PC-9 (cell line): Measurements from ENCODE around the gene RORB. TPM values are rescaled to one million over a fixed set of nuclear protein-coding genes. Genes with fewer than 3 reads are reported as not detected.

ENCODE experiments used
- BruUV-seq: library from RNA; stranded (reverse); fragments of 400-500 nt; replicated peaks from 2 replicates; lab custom pipeline; 2021; lab: Mats Ljungman, UMichigan
- CTCF ChIA-PET: fragments of 300-600 bp; sonication (Branson Sonifier 250); formaldehyde crosslinking; loops from one replicate; lab custom pipeline; 2022; ENCODE audit warnings: antibody characterized with exemption; lab: Charles Lee
- POLR2A ChIA-PET: fragments of 300-600 bp; sonication (Branson Sonifier 250); formaldehyde crosslinking; loops from one replicate; lab custom pipeline; 2022; ENCODE audit warnings: antibody characterized with exemption; ENCODE audit not compliant: unreplicated experiment; lab: Charles Lee
- DNase-seq, 2 experiments: peaks; one replicate each; pipeline versions ENCODE4 v3.0.0 to v3.0.0-alpha.2; 2015 to 2022; ENCODE audit warnings: mixed read lengths in 1 of 2
- H2AFZ ChIP-seq: fragments of 200-600 bp; sonication (generic); 2 replicates; pipeline ENCODE4 v1.8.1; 2017; ENCODE audit warnings: antibody characterized with exemption
- H3F3A ChIP-seq: fragments of 200-600 bp; sonication (generic); 2 replicates; pipeline ENCODE4 v1.8.1; 2017; ENCODE audit warnings: antibody characterized with exemption, mild to moderate bottlenecking, low read depth; ENCODE audit not compliant: insufficient read depth
- H3K27ac ChIP-seq: fragments of 200-600 bp; sonication (generic); 2 replicates; pipeline ENCODE4 v1.6.1; 2016; ENCODE audit warnings: mixed run types
- H3K27me3 ChIP-seq: fragments of 200-600 bp; sonication (generic); 2 replicates; pipeline ENCODE4 v1.6.1; 2016; ENCODE audit warnings: low read depth, mixed run types; ENCODE audit not compliant: insufficient read depth
- H3K36me3 ChIP-seq: fragments of 200-600 bp; sonication (generic); 2 replicates; pipeline ENCODE4 v1.6.1; 2016; ENCODE audit warnings: low read depth, mixed run types
- H3K4me1 ChIP-seq: fragments of 200-600 bp; sonication (generic); replicated peaks from 2 replicates; pipeline ENCODE4 v1.6.1; 2016; ENCODE audit warnings: mixed run types; ENCODE audit not compliant: insufficient read depth
- H3K4me2 ChIP-seq: fragments of 200-600 bp; sonication (generic); 2 replicates; pipeline ENCODE4 v1.6.1; 2017; ENCODE audit warnings: mixed run types
- H3K4me3 ChIP-seq: fragments of 200-600 bp; sonication (generic); 2 replicates; pipeline ENCODE4 v1.6.1; 2016; ENCODE audit warnings: mixed run types
- H3K79me2 ChIP-seq: fragments of 200-600 bp; sonication (generic); 2 replicates; pipeline ENCODE4 v1.6.1; 2017; ENCODE audit warnings: low read depth, mixed run types
- H3K9me2 ChIP-seq: fragments of 200-600 bp; sonication (generic); 2 replicates; pipeline ENCODE4 v1.8.1; 2017; ENCODE audit warnings: mild to moderate bottlenecking; ENCODE audit not compliant: insufficient read depth
- H3K9me3 ChIP-seq: fragments of 200-600 bp; sonication (generic); 2 replicates; pipeline ENCODE4 v1.8.1; 2016; ENCODE audit warnings: low read depth; ENCODE audit not compliant: insufficient read depth
- H4K20me1 ChIP-seq: fragments of 200-600 bp; sonication (generic); 2 replicates; pipeline ENCODE4 v1.8.1; 2017; ENCODE audit not compliant: insufficient read depth
- CTCF ChIP-seq: fragments of 200-600 bp; sonication (generic); conservative IDR thresholded peaks from 2 replicates; pipeline ENCODE4 v1.6.1; 2017; ENCODE audit warnings: mixed run types, antibody characterized with exemption, mild to moderate bottlenecking, moderate library complexity
- EZH2 ChIP-seq: fragments of 200-600 bp; sonication (generic); IDR thresholded peaks from 2 replicates; pipeline ENCODE4 v1.8.0; 2017; ENCODE audit warnings: antibody characterized with exemption, low read depth
- intact Hi-C: fragments of 100-400 bp; cut with micrococcal nuclease; formaldehyde crosslinking; loops from one replicate; pipeline ENCODE4 v1.10.0; 2022; ENCODE audit not compliant: unreplicated experiment
- total RNA-seq: library from RNA; stranded (reverse); gene quantifications from 2 replicates; pipeline ENCODE4 v1.2.3, GENCODE V29; 2021

Gene RORB
- total RNA-seq, 1 experiment from 2014 or later, result 0.07 TPM

GRCh38 chr9:74589576-74589975, 92.4 kb downstream of the RORB start:
- no peaks in the 10 kb centered on the region for H3K9me2 ChIP-seq
- no peak for DNase-seq
- H3K36me3 ChIP-seq, result no peaks in the 10 kb centered on the region
- POLR2A ChIA-PET, result no interaction called here
- intact Hi-C loops, result no loop called here
- no peak overlapping the region for H2AFZ ChIP-seq
- H3K27me3 ChIP-seq, result no peaks in the 10 kb centered on the region
- BruUV-seq, result no TSS peak
- no peaks in the 10 kb centered on the region for H3K9me3 ChIP-seq
- CTCF ChIA-PET, result no interaction called here
- no peaks in the 10 kb centered on the region for H3K79me2 ChIP-seq
- no peaks in the 10 kb centered on the region for H3F3A ChIP-seq
- no peak overlapping the region for H3K27ac ChIP-seq
- no peak overlapping the region for H3K4me2 ChIP-seq
- H3K4me3 ChIP-seq, result no peak overlapping the region
- H3K4me1 ChIP-seq, result no peaks in the 10 kb centered on the region
- H4K20me1 ChIP-seq, result no peaks in the 10 kb centered on the region
- TF ChIP-seq CTCF, result no peak
- TF ChIP-seq EZH2, result no peak

GRCh38 chr9:74595286-74595685, 98.2 kb downstream of the RORB start:
- Histone ChIP-seq H3K27ac (no peak overlapping the region), H2AFZ (no peak overlapping the region), H3K4me2 (no peak overlapping the region), H3K79me2 (no peaks in the 10 kb centered on the region), H3K36me3 (no peaks in the 10 kb centered on the region), H3K4me3 (no peak overlapping the region), H4K20me1 (no peaks in the 10 kb centered on the region), H3K9me2 (no peaks in the 10 kb centered on the region), H3K4me1 (no peaks in the 10 kb centered on the region), H3K27me3 (no peaks in the 10 kb centered on the region), H3F3A (no peaks in the 10 kb centered on the region), H3K9me3 (no peaks in the 10 kb centered on the region)
- TF ChIP-seq EZH2, result no peak
- TF ChIP-seq CTCF, result no peak
- ChIA-PET POLR2A (no interaction called here), CTCF (no interaction called here)
- BruUV-seq, result no TSS peak
- intact Hi-C loops, result no loop called here
- DNase-seq, result no peak

- Histone ChIP-seq H3K4me3 (no peak overlapping the region), H3K4me2 (no peak overlapping the region), H3K9me2 (no peaks in the 10 kb centered on the region), H2AFZ (no peak overlapping the region), H3F3A (no peaks in the 10 kb centered on the region), H3K36me3 (no peaks in the 10 kb centered on the region), H4K20me1 (no peaks in the 10 kb centered on the region), H3K4me1 (no peaks in the 10 kb centered on the region), H3K27me3 (no peaks in the 10 kb centered on the region), H3K9me3 (no peaks in the 10 kb centered on the region), H3K79me2 (no peaks in the 10 kb centered on the region), H3K27ac (no peak overlapping the region)
- DNase-seq, result no peak
- no peak for TF ChIP-seq EZH2
- TF ChIP-seq CTCF, result no peak
- no TSS peak for BruUV-seq
- CTCF ChIA-PET, result no interaction called here
- intact Hi-C loops, result no loop called here
- POLR2A ChIA-PET, result no interaction called here
Measured at GRCh38 chr9:74598874-74599273, 101.7 kb downstream of the RORB start.
